ENCODE measurements around the gene SLC6A18.

- TF ChIP-seq, protein P1, sequence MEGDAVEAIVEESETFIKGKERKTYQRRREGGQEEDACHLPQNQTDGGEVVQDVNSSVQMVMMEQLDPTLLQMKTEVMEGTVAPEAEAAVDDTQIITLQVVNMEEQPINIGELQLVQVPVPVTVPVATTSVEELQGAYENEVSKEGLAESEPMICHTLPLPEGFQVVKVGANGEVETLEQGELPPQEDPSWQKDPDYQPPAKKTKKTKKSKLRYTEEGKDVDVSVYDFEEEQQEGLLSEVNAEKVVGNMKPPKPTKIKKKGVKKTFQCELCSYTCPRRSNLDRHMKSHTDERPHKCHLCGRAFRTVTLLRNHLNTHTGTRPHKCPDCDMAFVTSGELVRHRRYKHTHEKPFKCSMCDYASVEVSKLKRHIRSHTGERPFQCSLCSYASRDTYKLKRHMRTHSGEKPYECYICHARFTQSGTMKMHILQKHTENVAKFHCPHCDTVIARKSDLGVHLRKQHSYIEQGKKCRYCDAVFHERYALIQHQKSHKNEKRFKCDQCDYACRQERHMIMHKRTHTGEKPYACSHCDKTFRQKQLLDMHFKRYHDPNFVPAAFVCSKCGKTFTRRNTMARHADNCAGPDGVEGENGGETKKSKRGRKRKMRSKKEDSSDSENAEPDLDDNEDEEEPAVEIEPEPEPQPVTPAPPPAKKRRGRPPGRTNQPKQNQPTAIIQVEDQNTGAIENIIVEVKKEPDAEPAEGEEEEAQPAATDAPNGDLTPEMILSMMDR (conservative IDR thresholded peaks at IDR 0.05 in 1 of 2, IDR thresholded peaks at IDR 0.05 in 1 of 2; ENCODE audit: low read depth in 1 of 2, low read length in 2 of 2): no peak
- no peak for TF ChIP-seq EZH2 (IDR thresholded peaks at IDR 0.05; ENCODE audit: low read length, missing control alignments)
Observed at GRCh38 chr5:1240496-1241260, 15.5 kb downstream of the SLC6A18 start.

Measured in fibroblast of lung (primary cell).